ENCODE results near the gene DPP7. TPM values are rescaled to one million over a fixed set of nuclear protein-coding genes. Genes with fewer than 3 reads are reported as not detected.

The DPP7 gene
- total and polyA plus RNA-seq, 2 of the 8 experiments (the other 6 are each of a cell fraction or from before 2014, with no cell fraction given), result 21.2 to 26.8 TPM

DNA sequence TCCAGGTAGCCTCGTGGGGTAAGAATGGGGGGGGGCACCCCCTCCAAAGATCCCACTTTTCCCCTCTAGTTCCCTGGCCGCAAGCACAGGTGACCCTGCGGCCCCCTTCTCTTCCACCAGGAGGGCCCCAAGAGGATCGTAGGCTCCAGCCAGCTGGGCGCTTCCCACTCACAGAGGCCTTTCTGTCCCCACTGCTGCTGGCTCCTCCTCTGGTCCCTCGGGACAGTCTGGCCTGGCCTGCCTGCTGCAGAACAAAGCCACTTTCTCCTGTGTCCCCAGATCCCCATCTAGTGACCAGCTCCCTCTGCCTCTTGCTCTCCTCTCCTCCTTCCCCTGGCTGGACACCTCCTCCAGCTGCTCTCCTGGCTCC, 43.6 kb downstream of the DPP7 start (continued):
- TF ChIP-seq, protein P1, sequence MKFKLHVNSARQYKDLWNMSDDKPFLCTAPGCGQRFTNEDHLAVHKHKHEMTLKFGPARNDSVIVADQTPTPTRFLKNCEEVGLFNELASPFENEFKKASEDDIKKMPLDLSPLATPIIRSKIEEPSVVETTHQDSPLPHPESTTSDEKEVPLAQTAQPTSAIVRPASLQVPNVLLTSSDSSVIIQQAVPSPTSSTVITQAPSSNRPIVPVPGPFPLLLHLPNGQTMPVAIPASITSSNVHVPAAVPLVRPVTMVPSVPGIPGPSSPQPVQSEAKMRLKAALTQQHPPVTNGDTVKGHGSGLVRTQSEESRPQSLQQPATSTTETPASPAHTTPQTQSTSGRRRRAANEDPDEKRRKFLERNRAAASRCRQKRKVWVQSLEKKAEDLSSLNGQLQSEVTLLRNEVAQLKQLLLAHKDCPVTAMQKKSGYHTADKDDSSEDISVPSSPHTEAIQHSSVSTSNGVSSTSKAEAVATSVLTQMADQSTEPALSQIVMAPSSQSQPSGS (IDR thresholded peaks at IDR 0.05; ENCODE audit: low read length), result no peak
